Natural killer cell (primary cell): ENCODE results near the gene LEFTY2. TPM values are rescaled to one million over a fixed set of nuclear protein-coding genes. Genes with fewer than 3 reads are reported as not detected.
"Not testable (repeated sequence)": the region's sequence is repeated elsewhere in the genome, so short reads cannot be mapped to it uniquely, and the experiment has no call there.

Experiments used
- ATAC-seq, 3 donors: fragments of 150-1000 bp in 2 of 3; fragments of 200-7000 bp in 1 of 3; cut with Tn5 transposase; 1 replicate in 1 of 3; 2 replicates in 2 of 3; pipeline ENCODE4 v1.10.0; 2021; ENCODE audit warnings: mild to moderate bottlenecking in 2 of 3, moderate library complexity in 2 of 3
- DNase-seq, 2 donors: peaks; one replicate each; pipeline versions ENCODE4 v3.0.0 to v3.0.0-alpha.2; 2013 to 2021; ENCODE audit warnings: mixed read lengths in 1 of 2
- H3K27ac ChIP-seq: one replicate; pipeline ENCODE4 v1.5.1; 2013; ENCODE audit warnings: mild to moderate bottlenecking, low read length
- H3K27me3 ChIP-seq: one replicate; pipeline ENCODE4 v1.6.1; 2013; ENCODE audit warnings: low read length; ENCODE audit not compliant: control insufficient read depth, insufficient read depth
- H3K36me3 ChIP-seq: one replicate; pipeline ENCODE4 v1.6.1; 2013; ENCODE audit warnings: low read length; ENCODE audit not compliant: control insufficient read depth, insufficient read depth
- H3K4me1 ChIP-seq: one replicate; pipeline ENCODE4 v1.6.1; 2013; ENCODE audit warnings: low read length; ENCODE audit not compliant: control insufficient read depth, insufficient read depth
- H3K4me3 ChIP-seq: one replicate; pipeline ENCODE4 v1.5.1; 2013; ENCODE audit warnings: low read length
- H3K9me3 ChIP-seq: one replicate; pipeline ENCODE4 v1.6.1; 2013; ENCODE audit warnings: low read length; ENCODE audit not compliant: control insufficient read depth, insufficient read depth
- H3K27ac Mint-ChIP-seq, 2 donors: one replicate each; pipeline ENCODE4 v1.8.0; 2022; ENCODE audit warnings: mild to moderate bottlenecking in 2 of 2, mixed read lengths in 2 of 2, moderate library complexity in 1 of 2
- H3K27me3 Mint-ChIP-seq, 2 donors: one replicate each; pipeline ENCODE4 v1.8.0; 2022; ENCODE audit warnings: low read depth in 2 of 2, mixed read lengths in 2 of 2
- H3K36me3 Mint-ChIP-seq: one replicate; pipeline ENCODE4 v1.8.0; 2022; ENCODE audit warnings: mixed read lengths
- H3K4me1 Mint-ChIP-seq, 2 donors: one replicate each; pipeline ENCODE4 v1.8.0; 2022; ENCODE audit warnings: mixed read lengths in 2 of 2
- H3K4me3 Mint-ChIP-seq: one replicate; pipeline ENCODE4 v1.8.0; 2022; ENCODE audit warnings: mild to moderate bottlenecking, moderate library complexity, mixed read lengths
- H3K9me3 Mint-ChIP-seq, 2 donors: one replicate each; pipeline ENCODE4 v1.8.0; 2022; ENCODE audit warnings: mixed read lengths in 2 of 2
- CTCF ChIP-seq: fragments of 200-600 bp; IDR thresholded peaks from one replicate; pipeline ENCODE4 v1.8.0; 2022; ENCODE audit warnings: antibody characterized with exemption
- WGBS: methylation state at CpG from one replicate; pipeline ENCODE4 v1.1.7; 2013; ENCODE audit warnings: missing lambda C conversion rate; ENCODE audit not compliant: insufficient coverage; 5-methylcytosine and 5-hydroxymethylcytosine counted together
- intact Hi-C: fragments of 100-400 bp; cut with micrococcal nuclease; formaldehyde crosslinking; loops from one replicate; pipeline ENCODE4 v1.14.2; 2022
- total RNA-seq, 4 donors: library from RNA; stranded (reverse); fragments of 120-200 nt in 1 of 4; gene quantifications; one replicate each; pipeline versions ENCODE4 v1.2.3 to v1.2.4, GENCODE V29; 2013 to 2022

The LEFTY2 gene
- total RNA-seq, 3 donors from 2014 or later (not counting 1 experiment from before 2014, with no cell fraction given), result not detected

- TF ChIP-seq CTCF, result no peak
- H3K27ac ChIP-seq, result no peak overlapping the region
- intact Hi-C loops, result no loop called here
- H3K4me1 ChIP-seq, result peaks cover 6% of the 10 kb centered on the region
- no peaks in the 10 kb centered on the region for H3K9me3 ChIP-seq
- H3K27ac Mint-ChIP-seq, result no peak overlapping the region
- no peaks in the 10 kb centered on the region for H3K27me3 ChIP-seq
- no peak for ATAC-seq
- 95% methylated on average over 18 of the region's 18 CpGs for WGBS
- peaks cover 5 to 10% of the 10 kb centered on the region in 2 donors for H3K27me3 Mint-ChIP-seq
- peaks cover 1 to 8% of the 10 kb centered on the region in 2 donors for H3K4me1 Mint-ChIP-seq
- H3K36me3 ChIP-seq, result no peaks in the 10 kb centered on the region
- no peak overlapping the region for H3K4me3 Mint-ChIP-seq
- DNase-seq, result no peak
- no peak overlapping the region for H3K4me3 ChIP-seq
- no peaks in the 10 kb centered on the region for H3K36me3 Mint-ChIP-seq
- no peaks in the 10 kb centered on the region for H3K9me3 Mint-ChIP-seq
Measured at GRCh38 chr1:225888289-225888897, 52.6 kb downstream of the LEFTY2 start.

- DNase-seq, intact Hi-C loops, H3K9me3 ChIP-seq, H3K27me3 ChIP-seq, H3K36me3 Mint-ChIP-seq, H3K27ac Mint-ChIP-seq, H3K4me3 Mint-ChIP-seq, H3K4me3 ChIP-seq, H3K36me3 ChIP-seq, ATAC-seq, H3K27ac ChIP-seq, H3K9me3 Mint-ChIP-seq: not testable (repeated sequence)
- Mint-ChIP-seq H3K4me1 (peaks cover 5 to 13% of the 10 kb centered on the region in 2 donors), H3K27me3 (peaks cover 5 to 10% of the 10 kb centered on the region in 2 donors)
- 61% methylated on average over 31 of the region's 56 CpGs for WGBS
- H3K4me1 ChIP-seq, result peaks cover 12% of the 10 kb centered on the region
Measured at GRCh38 chr1:225887554-225888288, 53.3 kb downstream of the LEFTY2 start.

- Mint-ChIP-seq H3K4me3 (no peak overlapping the region), H3K4me1 (peaks cover 5 to 13% of the 10 kb centered on the region in 2 donors), H3K9me3 (no peaks in the 10 kb centered on the region), H3K27me3 (peaks cover 5 to 10% of the 10 kb centered on the region in 2 donors), H3K27ac (no peak overlapping the region), H3K36me3 (no peaks in the 10 kb centered on the region)
- Histone ChIP-seq H3K27ac (no peak overlapping the region), H3K4me3 (no peak overlapping the region), H3K9me3 (no peaks in the 10 kb centered on the region), H3K27me3 (no peaks in the 10 kb centered on the region), H3K36me3 (no peaks in the 10 kb centered on the region), H3K4me1 (peaks cover 16% of the 10 kb centered on the region)
- intact Hi-C loops, result no loop called here
- ATAC-seq (no peak), DNase-seq (no peak)
- 100% methylated on average over 7 of the region's 7 CpGs for WGBS
- TF ChIP-seq CTCF, result no peak
Measured at GRCh38 chr1:225887030-225887314, 54.0 kb downstream of the LEFTY2 start.

Other genes starting within 250 kb of the LEFTY2 start
- 100 to 1,000 TPM in 1 of 3 donors, 10 to 100 TPM in 2; 83.1 to 116 (median 93.0) TPM for gene SRP9, start 163.4 kb downstream of the LEFTY2 start, total RNA-seq
- 1 to 10 TPM; 1.1 to 2.3 (median 1.5) TPM for gene EPHX1, start 131.1 kb downstream of the LEFTY2 start, total RNA-seq
- 100 to 1,000 TPM; 101 to 166 (median 113) TPM for gene TMEM63A, start 58.8 kb downstream of the LEFTY2 start, total RNA-seq
- not detected for gene LEFTY1, start 52.1 kb downstream of the LEFTY2 start, total RNA-seq
- 10 to 100 TPM; 57.7 to 74.5 (median 62.6) TPM for gene PYCR2, start 17.0 kb downstream of the LEFTY2 start, total RNA-seq
- 10 to 100 TPM; 52.5 to 62.7 (median 53.6) TPM for gene SDE2, start 58.1 kb upstream of the LEFTY2 start, total RNA-seq
- gene H3-3A, start 121.5 kb upstream of the LEFTY2 start, total RNA-seq, result 100 to 1,000 TPM; 490 to 616 (median 522) TPM
- gene ACBD3, start 245.5 kb upstream of the LEFTY2 start, total RNA-seq, result 10 to 100 TPM; 26.9 to 33.3 (median 28.8) TPM